HUES6 (cell line): Measurements from ENCODE around the gene ACACA.
"Not testable (repeated sequence)": the region's sequence is repeated elsewhere in the genome, so short reads cannot be mapped to it uniquely, and the experiment has no call there.

Experiments used
- H3K27ac ChIP-seq: 2 replicates; pipeline ENCODE4 v1.7.0; 2013; ENCODE audit warnings: low read depth, mild to moderate bottlenecking, low read length, inconsistent platforms
- H3K27me3 ChIP-seq: 2 replicates; pipeline ENCODE4 v1.6.1; 2013; ENCODE audit warnings: low read length; ENCODE audit not compliant: control insufficient read depth, insufficient read depth
- H3K36me3 ChIP-seq: 2 replicates; pipeline ENCODE4 v1.6.1; 2013; ENCODE audit warnings: low read length; ENCODE audit not compliant: control insufficient read depth, insufficient read depth
- H3K4me1 ChIP-seq: 2 replicates; pipeline ENCODE4 v1.6.1; 2013; ENCODE audit warnings: low read length; ENCODE audit not compliant: control insufficient read depth, insufficient read depth
- H3K4me3 ChIP-seq: 2 replicates; pipeline ENCODE4 v1.5.1; 2013; ENCODE audit warnings: low read depth, low read length
- H3K9ac ChIP-seq: one replicate; pipeline ENCODE4 v1.6.1; 2013; ENCODE audit warnings: mild to moderate bottlenecking, low read length
- H3K9me3 ChIP-seq: 2 replicates; pipeline ENCODE4 v1.6.1; 2013; ENCODE audit warnings: low read depth, low read length; ENCODE audit not compliant: control insufficient read depth, insufficient read depth

ACACA gene

GRCh38 chr17:37146086-37147064 is 260.3 kb downstream of the ACACA start:
- peaks cover 26% of the 10 kb centered on the region for H3K36me3 ChIP-seq

GRCh38 chr17:37144075-37144701 is 262.4 kb downstream of the ACACA start:
- Histone ChIP-seq H3K4me3 (no peak overlapping the region), H3K27me3 (no peaks in the 10 kb centered on the region)

More at GRCh38 chr17:37146086-37147064, 260.3 kb downstream of the ACACA start:
- H3K9ac ChIP-seq: no peak overlapping the region
- H3K9me3 ChIP-seq: no peaks in the 10 kb centered on the region
- H3K27ac ChIP-seq: no peak overlapping the region
- peaks cover 10% of the 10 kb centered on the region for H3K4me1 ChIP-seq
- H3K4me3 ChIP-seq: no peak overlapping the region
- no peaks in the 10 kb centered on the region for H3K27me3 ChIP-seq

GRCh38 chr17:37143558-37143957 is 263.1 kb downstream of the ACACA start:
- H3K9ac ChIP-seq, H3K9me3 ChIP-seq, H3K27ac ChIP-seq, H3K27me3 ChIP-seq, H3K4me3 ChIP-seq: not testable (repeated sequence)
- Histone ChIP-seq H3K4me1 (peaks cover 10% of the 10 kb centered on the region), H3K36me3 (peaks cover 25% of the 10 kb centered on the region)

More at GRCh38 chr17:37144075-37144701, 262.4 kb downstream of the ACACA start:
- H3K9ac ChIP-seq: no peak overlapping the region
- H3K36me3 ChIP-seq: peaks cover 23% of the 10 kb centered on the region
- H3K9me3 ChIP-seq: no peaks in the 10 kb centered on the region
- H3K4me1 ChIP-seq: peaks cover 10% of the 10 kb centered on the region
- no peak overlapping the region for H3K27ac ChIP-seq

GRCh38 chr17:37142294-37142896 is 264.2 kb downstream of the ACACA start:
- H3K9me3 ChIP-seq: no peaks in the 10 kb centered on the region
- H3K27me3 ChIP-seq: no peaks in the 10 kb centered on the region
- peaks cover 29% of the 10 kb centered on the region for H3K36me3 ChIP-seq
- peak overlapping the region; percentile 41; the same call in 1 of the 2 replicates for H3K27ac ChIP-seq
- H3K9ac ChIP-seq: no peak overlapping the region
- H3K4me1 ChIP-seq: peaks cover 11% of the 10 kb centered on the region
- no peak overlapping the region for H3K4me3 ChIP-seq

GRCh38 chr17:37138571-37139120 is 268.0 kb downstream of the ACACA start:
- H3K27ac ChIP-seq: no peak overlapping the region
- H3K4me3 ChIP-seq: no peak overlapping the region
- H3K4me1 ChIP-seq: peaks cover 30% of the 10 kb centered on the region
- H3K9me3 ChIP-seq: no peaks in the 10 kb centered on the region
- H3K27me3 ChIP-seq: no peaks in the 10 kb centered on the region
- no peak overlapping the region for H3K9ac ChIP-seq
- peaks cover 26% of the 10 kb centered on the region for H3K36me3 ChIP-seq

GRCh38 chr17:37137906-37138514 is 268.6 kb downstream of the ACACA start:
- Histone ChIP-seq H3K9ac (no peak overlapping the region), H3K4me1 (peaks cover 35% of the 10 kb centered on the region), H3K27ac (no peak overlapping the region), H3K4me3 (no peak overlapping the region), H3K27me3 (no peaks in the 10 kb centered on the region), H3K9me3 (no peaks in the 10 kb centered on the region), H3K36me3 (peaks cover 24% of the 10 kb centered on the region)

GRCh38 chr17:37137070-37137610 is 269.5 kb downstream of the ACACA start:
- Histone ChIP-seq H3K9me3 (no peaks in the 10 kb centered on the region), H3K4me1 (peaks cover 39% of the 10 kb centered on the region), H3K27ac (no peak overlapping the region), H3K4me3 (no peak overlapping the region), H3K36me3 (peaks cover 18% of the 10 kb centered on the region), H3K27me3 (no peaks in the 10 kb centered on the region), H3K9ac (no peak overlapping the region)

GRCh38 chr17:37135576-37135975 is 271.1 kb downstream of the ACACA start:
- Histone ChIP-seq H3K27me3 (no peaks in the 10 kb centered on the region), H3K9ac (no peak overlapping the region), H3K9me3 (no peaks in the 10 kb centered on the region), H3K4me3 (no peak overlapping the region), H3K4me1 (peaks cover 52% of the 10 kb centered on the region), H3K27ac (no peak overlapping the region), H3K36me3 (peaks cover 12% of the 10 kb centered on the region)

- Histone ChIP-seq H3K27me3 (no peaks in the 10 kb centered on the region), H3K36me3 (peaks cover 23% of the 10 kb centered on the region), H3K4me1 (peaks cover 52% of the 10 kb centered on the region), H3K9me3 (no peaks in the 10 kb centered on the region), H3K4me3 (no peak overlapping the region), H3K9ac (no peak overlapping the region), H3K27ac (no peak overlapping the region)
Measured at GRCh38 chr17:37134050-37134449, 272.6 kb downstream of the ACACA start.

GRCh38 chr17:37133136-37133535 is 273.5 kb downstream of the ACACA start:
- Histone ChIP-seq H3K9ac (no peak overlapping the region), H3K36me3 (peaks cover 27% of the 10 kb centered on the region), H3K27me3 (no peaks in the 10 kb centered on the region), H3K27ac (no peak overlapping the region), H3K4me3 (no peak overlapping the region), H3K4me1 (peaks cover 52% of the 10 kb centered on the region), H3K9me3 (no peaks in the 10 kb centered on the region)
